Mononuclear cell (primary cell): ENCODE data around the gene FBXW5. TPM values are rescaled to one million over a fixed set of nuclear protein-coding genes. Genes with fewer than 3 reads are reported as not detected.

Experiments used
- H3K27me3 ChIP-seq: 2 replicates; pipeline ENCODE4 v1.6.0; 2011; ENCODE audit warnings: low read length, control low read depth; ENCODE audit not compliant: insufficient read depth
- H3K4me1 ChIP-seq: 2 replicates; pipeline ENCODE4 v1.5.1; 2011; ENCODE audit warnings: mild to moderate bottlenecking, low read length, control low read depth; ENCODE audit not compliant: insufficient read depth
- H3K4me3 ChIP-seq: 2 replicates; pipeline ENCODE4 v1.5.1; 2011; ENCODE audit warnings: mild to moderate bottlenecking, low read length, moderate library complexity
- H3K9me3 ChIP-seq: 2 replicates; pipeline ENCODE4 v1.5.1; 2011; ENCODE audit warnings: low read depth, mild to moderate bottlenecking, control low read depth, low read length
- total RNA-seq: library from RNA; depleted of rRNA; stranded (reverse); fragments of >200 nt; gene quantifications from one replicate; pipeline ENCODE4 v1.2.3, GENCODE V29; 2012

The FBXW5 gene
- total RNA-seq, 1 donor, result 67.6 TPM

GRCh38 chr9:136950656-136951276, 6.2 kb upstream of the FBXW5 start:
- H3K27me3 ChIP-seq, result no peaks in the 10 kb centered on the region
- H3K9me3 ChIP-seq, result no peaks in the 10 kb centered on the region
- H3K4me1 ChIP-seq, result peaks cover 19% of the 10 kb centered on the region
- H3K4me3 ChIP-seq, result no peak overlapping the region

- Histone ChIP-seq H3K9me3 (no peaks in the 10 kb centered on the region), H3K4me1 (peaks cover 22% of the 10 kb centered on the region)
These were observed 5.5 kb upstream of the FBXW5 start for GRCh38 chr9:136949817-136950655.

GRCh38 chr9:136949239-136949816, 4.8 kb upstream of the FBXW5 start:
- H3K4me3 ChIP-seq, result peak overlapping the region; percentile 46
- H3K27me3 ChIP-seq, result no peaks in the 10 kb centered on the region
- H3K9me3 ChIP-seq, result no peaks in the 10 kb centered on the region
- peaks cover 26% of the 10 kb centered on the region for H3K4me1 ChIP-seq

More at GRCh38 chr9:136949817-136950655, 5.5 kb upstream of the FBXW5 start:
- Histone ChIP-seq H3K27me3 (no peaks in the 10 kb centered on the region), H3K4me3 (peak overlapping the region; percentile 46)

GRCh38 chr9:136947955-136948510, 3.5 kb upstream of the FBXW5 start:
- no peaks in the 10 kb centered on the region for H3K9me3 ChIP-seq
- no peaks in the 10 kb centered on the region for H3K27me3 ChIP-seq
- H3K4me3 ChIP-seq, result no peak overlapping the region
- H3K4me1 ChIP-seq, result peaks cover 33% of the 10 kb centered on the region

DNA sequence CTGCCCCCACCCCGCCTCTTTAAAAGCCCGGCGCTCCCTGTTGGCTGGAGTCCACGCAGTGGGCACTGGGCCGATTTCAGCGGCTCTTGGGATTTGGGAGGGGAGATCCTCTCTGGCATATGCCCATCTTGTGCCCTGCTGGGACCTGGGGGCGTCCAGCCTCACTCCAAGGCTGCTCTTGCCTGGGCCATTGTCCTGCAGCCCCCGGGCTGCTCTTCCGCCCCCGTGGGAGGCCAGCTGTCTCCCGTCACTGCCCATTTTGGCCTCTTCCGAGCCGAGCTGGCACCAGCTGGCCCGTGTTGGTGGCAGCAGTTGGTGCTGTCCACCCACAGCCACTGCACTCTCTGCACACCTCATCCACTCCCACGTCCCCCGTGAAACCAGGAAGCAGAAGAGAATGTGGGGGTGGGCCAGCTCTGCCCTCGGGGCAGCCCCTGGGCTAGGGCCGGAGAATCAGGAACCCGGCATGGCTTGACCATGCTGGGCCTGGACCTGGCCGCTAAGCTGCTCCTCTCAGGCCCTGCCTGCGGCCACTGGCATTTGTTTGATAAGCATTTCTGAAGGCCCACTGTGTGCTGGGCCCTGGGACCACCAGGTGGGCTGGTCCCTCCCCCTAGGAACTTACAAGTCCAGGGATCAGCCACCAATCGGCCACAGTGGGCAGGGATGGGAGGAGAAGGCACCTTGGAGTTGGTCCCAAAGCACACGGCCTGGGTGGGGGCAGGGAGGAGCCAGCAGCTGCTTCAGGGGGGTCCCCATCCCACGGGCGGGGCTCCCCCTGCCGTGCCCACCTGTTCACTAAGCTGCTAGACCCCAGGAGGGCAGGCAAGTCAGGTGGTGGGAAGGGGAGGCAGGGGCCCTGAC, 2.7 kb upstream of the FBXW5 start:
- H3K27me3 ChIP-seq, result no peaks in the 10 kb centered on the region
- no peak overlapping the region for H3K4me3 ChIP-seq
- H3K4me1 ChIP-seq, result peaks cover 35% of the 10 kb centered on the region
- H3K9me3 ChIP-seq, result no peaks in the 10 kb centered on the region

DNA sequence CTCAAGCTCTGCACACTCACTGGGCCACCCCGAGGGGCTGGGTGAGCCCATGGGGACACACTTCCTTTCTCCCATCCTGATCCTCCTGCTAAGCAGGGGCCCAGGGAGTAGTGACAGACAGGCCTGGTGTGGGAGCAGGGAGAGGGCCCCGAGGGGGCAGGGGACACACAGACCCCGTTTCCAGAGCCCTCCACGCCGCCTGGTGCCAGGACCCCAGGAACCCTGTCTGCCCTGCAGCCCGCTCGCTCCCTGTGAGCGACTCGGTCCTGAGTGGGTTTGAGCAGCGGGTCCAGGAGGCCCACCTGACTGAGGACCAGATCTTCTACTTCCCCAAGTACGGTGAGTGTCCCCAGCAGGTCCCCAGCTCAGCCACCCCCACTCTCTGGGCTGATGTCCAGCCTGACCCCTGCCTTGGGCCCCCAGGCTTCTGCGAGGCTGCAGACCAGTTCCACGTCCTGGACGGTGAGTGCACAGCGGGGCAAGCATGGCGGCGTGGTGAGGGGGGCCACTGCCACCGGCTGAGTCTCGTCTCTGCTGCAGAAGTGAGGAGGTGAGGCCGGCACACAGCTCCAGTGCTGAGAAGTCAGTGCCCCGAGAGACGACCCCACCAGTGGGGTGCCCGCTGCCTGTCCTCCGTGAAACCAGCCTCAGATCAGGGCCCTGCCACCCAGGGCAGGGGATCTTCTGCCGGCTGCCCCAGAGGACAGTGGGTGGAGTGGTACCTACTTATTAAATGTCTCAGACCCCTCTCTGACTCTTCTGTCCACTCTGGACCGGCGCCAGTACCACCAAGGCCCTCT, 1.9 kb upstream of the FBXW5 start:
- Histone ChIP-seq H3K4me3 (no peak overlapping the region), H3K4me1 (peaks cover 35% of the 10 kb centered on the region), H3K9me3 (no peaks in the 10 kb centered on the region)

GRCh38 chr9:136945333-136946227, 1.0 kb upstream of the FBXW5 start:
- Histone ChIP-seq H3K4me3 (no peak overlapping the region), H3K4me1 (peaks cover 31% of the 10 kb centered on the region), H3K27me3 (no peaks in the 10 kb centered on the region), H3K9me3 (no peaks in the 10 kb centered on the region)

More for the DNA sequence above, 1.9 kb upstream of the FBXW5 start:
- H3K27me3 ChIP-seq, result no peaks in the 10 kb centered on the region

DNA sequence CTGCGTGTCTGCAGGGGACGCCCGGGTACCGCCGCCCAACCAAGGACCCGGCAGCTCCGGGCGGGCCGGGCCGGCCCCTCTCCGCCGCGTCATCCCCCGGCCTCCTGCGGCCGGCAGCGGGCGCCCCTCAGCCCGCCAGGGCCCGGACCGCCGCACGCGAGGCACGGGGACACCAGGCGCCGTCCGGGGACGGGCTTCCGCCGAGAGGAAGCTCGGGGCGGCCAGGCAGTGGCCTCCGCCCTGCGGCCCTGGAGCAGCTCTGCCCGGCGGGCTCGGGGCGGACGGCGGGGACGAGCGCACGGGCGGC, 373 bp downstream of the FBXW5 start:
- Histone ChIP-seq H3K4me3 (peak overlapping the region; percentile 79), H3K9me3 (no peaks in the 10 kb centered on the region), H3K27me3 (no peaks in the 10 kb centered on the region), H3K4me1 (peaks cover 24% of the 10 kb centered on the region)

DNA sequence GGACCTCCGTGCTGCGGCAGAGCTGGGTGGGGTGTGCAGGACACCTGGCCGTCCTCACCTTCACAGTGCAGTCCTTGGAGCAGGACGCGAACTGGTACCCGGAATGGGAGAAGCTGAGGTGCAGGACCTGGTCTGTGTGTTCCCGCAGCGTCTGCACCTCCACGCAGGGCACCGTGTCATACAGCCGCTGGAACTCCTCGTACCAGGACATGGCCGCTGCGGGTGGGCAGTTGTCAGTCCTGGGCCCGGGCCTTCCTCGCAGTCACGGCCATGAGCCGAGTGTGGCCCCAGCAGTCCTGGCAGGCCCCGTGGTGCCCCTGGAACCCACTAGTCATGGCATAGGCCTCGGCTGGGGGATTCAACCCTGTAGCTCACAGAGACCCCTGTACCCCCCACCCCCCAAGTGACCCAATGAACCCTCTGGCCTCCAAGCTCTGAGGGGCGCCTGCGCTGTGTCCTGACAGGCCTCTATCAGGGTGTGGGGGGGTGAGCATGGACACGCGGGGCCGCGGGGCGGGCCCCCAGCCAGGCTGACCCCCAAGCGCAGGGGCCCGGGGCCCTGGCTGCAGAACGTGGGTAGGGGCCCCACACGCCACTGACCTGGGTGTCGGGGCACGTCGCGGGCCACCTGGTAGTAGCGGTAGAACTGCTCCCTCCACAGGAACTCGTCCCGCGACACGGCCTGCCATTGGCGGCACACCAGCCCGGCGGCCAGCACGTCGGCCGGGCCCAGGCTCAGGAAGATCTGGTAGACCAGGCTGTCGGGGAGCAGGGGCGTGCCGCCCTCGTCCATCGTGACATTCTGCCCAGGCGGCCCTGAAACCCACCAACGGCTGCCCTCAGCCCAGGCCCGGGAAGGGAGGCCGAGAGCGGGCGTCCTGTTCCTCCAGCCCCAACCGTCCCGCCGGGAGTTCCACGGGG, 987 bp downstream of the FBXW5 start:
- H3K4me1 ChIP-seq, result peaks cover 20% of the 10 kb centered on the region
- H3K27me3 ChIP-seq, result no peaks in the 10 kb centered on the region
- peak overlapping the region; percentile 79 for H3K4me3 ChIP-seq
- H3K9me3 ChIP-seq, result no peaks in the 10 kb centered on the region

DNA sequence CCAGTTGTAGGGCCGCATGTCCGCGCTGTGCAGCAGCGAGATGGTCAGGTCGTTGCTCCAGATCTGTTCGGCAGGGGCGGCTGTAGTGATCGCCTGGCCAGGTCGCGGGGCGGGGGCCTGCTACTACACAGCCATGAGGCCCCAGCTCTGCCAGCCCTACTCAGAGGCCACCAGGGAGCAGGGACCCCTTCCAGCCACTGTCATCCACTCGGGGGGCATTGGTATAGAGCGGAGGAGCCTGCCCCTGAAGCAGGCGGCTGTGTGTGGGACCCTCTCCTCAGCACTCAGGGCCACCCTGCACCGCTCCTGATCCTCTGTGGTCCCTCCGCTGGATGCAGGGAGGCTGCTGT, 1.7 kb downstream of the FBXW5 start:
- no peaks in the 10 kb centered on the region for H3K9me3 ChIP-seq
- H3K4me1 ChIP-seq, result peaks cover 15% of the 10 kb centered on the region
- no peak overlapping the region for H3K4me3 ChIP-seq
- H3K27me3 ChIP-seq, result no peaks in the 10 kb centered on the region

GRCh38 chr9:136942112-136942880, 2.2 kb downstream of the FBXW5 start:
- Histone ChIP-seq H3K4me3 (no peak overlapping the region), H3K9me3 (no peaks in the 10 kb centered on the region), H3K4me1 (peaks cover 15% of the 10 kb centered on the region), H3K27me3 (no peaks in the 10 kb centered on the region)
